Gastrocnemius medialis (tissue), 4 donors: ENCODE measurements around the gene GCSAM. TPM values are rescaled to one million over a fixed set of nuclear protein-coding genes. Genes with fewer than 3 reads are reported as not detected.

Experiments used
- ATAC-seq, 2 donors: fragments of 150-250 bp; one replicate each; pipeline ENCODE4 v1.9.1; 2016
- DNase-seq, 2 donors: peaks; one replicate each; pipeline ENCODE4 v3.0.0-alpha.2; 2019
- H3K27ac ChIP-seq, 4 donors: fragments of 200-600 bp; sonication (generic); 1 replicate in 1 of 4; 2 replicates in 3 of 4; pipeline ENCODE4 v1.5.1; 2016 to 2018; ENCODE audit warnings: mild to moderate bottlenecking in 2 of 4, moderate library complexity in 1 of 4
- H3K27me3 ChIP-seq, 3 donors: fragments of 200-600 bp; sonication (generic) in 2 of 3; 1 replicate in 1 of 3; 2 replicates in 2 of 3; pipeline versions ENCODE4 v1.5.1 to v1.6.0; 2016 to 2019; ENCODE audit warnings: mild to moderate bottlenecking in 1 of 3, moderate library complexity in 1 of 3
- H3K36me3 ChIP-seq, 2 donors: fragments of 200-600 bp; sonication (generic) in 1 of 2; one replicate each; pipeline ENCODE4 v1.5.1; 2017 to 2018
- H3K4me1 ChIP-seq, 2 donors: fragments of 200-600 bp; sonication (generic) in 1 of 2; one replicate each; pipeline ENCODE4 v1.5.1; 2016 to 2017; ENCODE audit warnings: mild to moderate bottlenecking in 2 of 2
- H3K4me3 ChIP-seq, 4 donors: fragments of 200-600 bp; sonication (generic) in 3 of 4; 1 replicate in 1 of 4; 2 replicates in 3 of 4; pipeline ENCODE4 v1.5.1; 2016 to 2019; ENCODE audit warnings: mild to moderate bottlenecking in 2 of 4
- H3K9me3 ChIP-seq, 3 donors: fragments of 200-600 bp; sonication (generic) in 2 of 3; 1 replicate in 1 of 3; 2 replicates in 2 of 3; pipeline ENCODE4 v1.5.1; 2016 to 2019
- CTCF ChIP-seq, 5 experiments: fragments of 450-650 bp in 3 of 5; fragments of 200-600 bp in 2 of 5; sonication (generic) in 2 of 5; IDR thresholded peaks in 4 of 5; conservative IDR thresholded peaks in 1 of 5; 1 replicate in 4 of 5; 2 replicates in 1 of 5; pipeline ENCODE4 v1.5.1; 2016 to 2019; ENCODE audit warnings: antibody characterized with exemption in 5 of 5, mild to moderate bottlenecking in 3 of 5, moderate library complexity in 3 of 5
- POLR2A ChIP-seq, 2 donors: fragments of 450-650 bp; IDR thresholded peaks; one replicate each; pipeline ENCODE4 v1.6.1; 2017; ENCODE audit warnings: antibody characterized with exemption in 2 of 2, mild to moderate bottlenecking in 2 of 2, moderate library complexity in 2 of 2
- in situ Hi-C, 4 donors: fragments of 200-750 bp; cut with MboI; loops; one replicate each; pipeline versions ENCODE4 v1.15.0 to v1.8.0; 2017; ENCODE audit warnings: low sequenced_read_pairs in 4 of 4
- intact Hi-C: fragments of 100-400 bp; cut with DNase I; formaldehyde crosslinking; loops from one replicate; pipeline ENCODE4 v1.15.1; 2023; ENCODE audit warnings: low total_unique reads
- total RNA-seq, 4 donors: library from RNA; depleted of rRNA; stranded (reverse); fragments of >200 nt; gene quantifications; one replicate each; pipeline versions ENCODE4 v1.1.0 to v1.2.3, GENCODE V29; 2016

GCSAM gene
- total RNA-seq, 4 donors from 2014 or later, result not detected

- Histone ChIP-seq H3K36me3 (no peaks in the 10 kb centered on the region), H3K4me3 (no peak overlapping the region), H3K27ac (no peak overlapping the region), H3K4me1 (no peaks in the 10 kb centered on the region), H3K27me3 (no peaks in the 10 kb centered on the region), H3K9me3 (no peaks in the 10 kb centered on the region)
- no peak for DNase-seq
- in situ Hi-C loops, result no loop called here
- ATAC-seq, result no peak
- intact Hi-C loops, result no loop called here
- no peak for TF ChIP-seq POLR2A (IDR thresholded peaks at IDR 0.05)
- no peak for TF ChIP-seq CTCF (IDR thresholded peaks at IDR 0.05 in 4 of 5, conservative IDR thresholded peaks at IDR 0.05 in 1 of 5)
Observed at GRCh38 chr3:112170046-112170445, 37.0 kb upstream of the GCSAM start.

GRCh38 chr3:112167758-112168157, 34.7 kb upstream of the GCSAM start:
- DNase-seq, result no peak
- no peaks in the 10 kb centered on the region for H3K4me1 ChIP-seq
- intact Hi-C loops (no loop called here), in situ Hi-C loops (no loop called here)
- H3K27ac ChIP-seq, result no peak overlapping the region
- H3K4me3 ChIP-seq, result no peak overlapping the region
- H3K9me3 ChIP-seq, result no peaks in the 10 kb centered on the region
- no peaks in the 10 kb centered on the region for H3K36me3 ChIP-seq
- no peaks in the 10 kb centered on the region for H3K27me3 ChIP-seq
- TF ChIP-seq CTCF (IDR thresholded peaks at IDR 0.05 in 4 of 5, conservative IDR thresholded peaks at IDR 0.05 in 1 of 5) (no peak), POLR2A (IDR thresholded peaks at IDR 0.05) (no peak)
- no peak for ATAC-seq

DNA sequence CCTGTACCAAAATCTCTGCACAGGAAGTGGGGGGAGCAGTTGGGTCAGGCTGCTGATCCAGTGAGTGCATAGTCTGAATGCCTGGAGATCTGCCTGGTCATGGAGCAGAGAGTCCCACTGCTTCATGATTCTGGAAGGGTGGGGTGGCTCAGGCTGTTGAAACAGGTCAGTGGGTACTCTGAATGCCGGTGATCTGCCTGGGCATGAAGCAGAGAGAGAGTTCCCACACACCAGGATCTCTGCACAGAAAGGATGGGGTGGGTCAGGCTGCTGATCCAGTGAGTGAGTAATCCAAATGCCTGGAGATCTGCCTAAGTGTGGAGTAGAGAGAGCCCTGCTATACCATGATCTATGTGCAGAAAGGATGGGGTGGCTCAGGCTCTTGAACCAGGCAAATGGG, 16.1 kb upstream of the GCSAM start:
- DNase-seq (no peak), ATAC-seq (no peak)
- Histone ChIP-seq H3K4me3 (no peak overlapping the region), H3K4me1 (no peaks in the 10 kb centered on the region), H3K9me3 (no peaks in the 10 kb centered on the region), H3K36me3 (no peaks in the 10 kb centered on the region), H3K27me3 (no peaks in the 10 kb centered on the region), H3K27ac (no peak overlapping the region)
- intact Hi-C loops (no loop called here), in situ Hi-C loops (loop anchor here in 1 of 4 donors (25.0 kb wide), 1 partner anchor 363 kb away; no protein-coding TSS in a partner anchor)
- TF ChIP-seq CTCF (IDR thresholded peaks at IDR 0.05 in 4 of 5, conservative IDR thresholded peaks at IDR 0.05 in 1 of 5), result no peak
- TF ChIP-seq POLR2A (IDR thresholded peaks at IDR 0.05), result no peak

GRCh38 chr3:112143689-112144088, 10.6 kb upstream of the GCSAM start:
- DNase-seq (no peak), ATAC-seq (no peak)
- Histone ChIP-seq H3K36me3 (no peaks in the 10 kb centered on the region), H3K27me3 (no peaks in the 10 kb centered on the region), H3K4me3 (no peak overlapping the region), H3K27ac (no peak overlapping the region), H3K9me3 (no peaks in the 10 kb centered on the region), H3K4me1 (no peaks in the 10 kb centered on the region)
- in situ Hi-C loops, result loop anchor here in 1 of 4 donors (25.0 kb wide), 1 partner anchor 369 kb away; no protein-coding TSS in a partner anchor
- intact Hi-C loops, result no loop called here
- TF ChIP-seq CTCF (IDR thresholded peaks at IDR 0.05 in 4 of 5, conservative IDR thresholded peaks at IDR 0.05 in 1 of 5), result no peak
- TF ChIP-seq POLR2A (IDR thresholded peaks at IDR 0.05), result no peak

GRCh38 chr3:112143251-112143650, 10.2 kb upstream of the GCSAM start:
- no peaks in the 10 kb centered on the region for H3K36me3 ChIP-seq
- H3K4me1 ChIP-seq, result no peaks in the 10 kb centered on the region
- intact Hi-C loops (no loop called here), in situ Hi-C loops (loop anchor here in 1 of 4 donors (25.0 kb wide), 1 partner anchor 369 kb away; no protein-coding TSS in a partner anchor)
- H3K9me3 ChIP-seq, result no peaks in the 10 kb centered on the region
- no peak overlapping the region for H3K4me3 ChIP-seq
- ATAC-seq (no peak), DNase-seq (no peak)
- TF ChIP-seq CTCF (IDR thresholded peaks at IDR 0.05 in 4 of 5, conservative IDR thresholded peaks at IDR 0.05 in 1 of 5) (no peak), POLR2A (IDR thresholded peaks at IDR 0.05) (no peak)
- H3K27ac ChIP-seq, result no peak overlapping the region
- no peaks in the 10 kb centered on the region for H3K27me3 ChIP-seq
